NCI-H1105 treated with DMSO at 0.1 percent for 48 hours (cell line): ENCODE results near the gene CDSN.
"Not testable (repeated sequence)": the region's sequence is repeated elsewhere in the genome, so short reads cannot be mapped to it uniquely, and the experiment has no call there.

ENCODE experiments used
- DNase-seq: peaks from one replicate; lab custom pipeline; 2025; lab: John Stamatoyannopoulos, UW

Gene CDSN

GRCh38 chr6:31087494-31088089 is 32.7 kb downstream of the CDSN start:
- peak; percentile 66 for DNase-seq

DNA sequence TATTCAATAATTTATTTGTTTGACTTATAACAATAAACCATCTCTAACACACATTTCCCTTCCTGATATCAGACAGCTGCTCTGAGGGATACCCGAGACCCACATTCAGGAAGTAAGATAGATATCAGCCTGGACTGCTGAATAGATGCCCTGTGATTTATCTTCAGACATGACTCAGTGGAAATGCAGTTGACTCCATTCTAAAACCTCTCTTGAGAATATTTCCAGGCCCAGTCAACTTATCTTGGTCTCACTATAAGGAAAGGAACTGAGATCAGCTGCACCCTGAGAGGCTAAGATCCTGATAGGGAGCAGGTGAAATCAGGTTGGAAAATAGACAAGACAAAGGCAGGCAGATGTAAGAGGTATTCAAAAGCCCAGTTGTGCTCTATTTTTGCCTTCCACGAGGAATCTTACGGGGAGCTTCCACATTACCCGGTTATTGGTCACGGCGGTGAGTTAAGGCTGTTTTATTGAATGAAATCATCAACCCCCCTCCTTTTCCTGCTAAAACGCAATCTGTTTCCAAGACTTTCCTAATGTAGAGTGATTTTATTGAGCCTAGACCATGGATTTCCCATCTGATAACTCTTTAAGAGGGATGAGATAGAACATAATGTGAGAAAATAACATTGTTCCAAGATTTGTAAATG is 33.3 kb downstream of the CDSN start:
- no peak for DNase-seq

DNA sequence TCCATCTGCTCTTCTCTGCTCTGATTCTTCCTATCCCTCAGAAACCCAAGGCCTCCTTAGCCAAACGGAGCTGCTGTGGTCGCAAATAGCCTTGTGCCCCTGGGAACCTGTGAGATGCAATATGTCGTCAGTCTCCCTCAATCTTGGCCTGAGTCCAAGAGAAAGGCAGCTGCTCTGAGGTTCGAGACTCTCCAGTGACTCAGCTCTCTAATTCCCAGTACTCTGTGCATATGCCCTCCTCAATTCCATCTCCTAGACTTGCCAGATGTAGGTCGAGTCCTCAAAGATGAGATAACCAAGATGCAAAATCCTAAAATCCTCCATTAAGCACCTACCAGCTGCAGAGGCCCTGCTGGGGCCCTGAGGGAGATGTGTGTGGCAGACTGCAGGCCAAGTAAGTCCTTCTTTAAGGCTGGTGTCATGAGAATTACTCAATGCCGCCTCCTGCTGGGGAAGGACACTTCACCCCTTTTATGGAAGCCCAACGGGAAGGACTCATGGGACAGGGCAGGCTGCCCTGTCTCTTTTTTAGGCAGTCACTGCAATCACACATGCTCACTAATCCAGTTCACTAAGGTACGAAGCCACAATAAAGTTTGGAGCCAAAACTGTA is 36.4 kb downstream of the CDSN start:
- DNase-seq, result peak; percentile 34

- DNase-seq, result no peak
Observed at GRCh38 chr6:31081872-31082271, 38.4 kb downstream of the CDSN start.

GRCh38 chr6:31079656-31080261 is 40.5 kb downstream of the CDSN start:
- DNase-seq, result peak; percentile 76

DNA sequence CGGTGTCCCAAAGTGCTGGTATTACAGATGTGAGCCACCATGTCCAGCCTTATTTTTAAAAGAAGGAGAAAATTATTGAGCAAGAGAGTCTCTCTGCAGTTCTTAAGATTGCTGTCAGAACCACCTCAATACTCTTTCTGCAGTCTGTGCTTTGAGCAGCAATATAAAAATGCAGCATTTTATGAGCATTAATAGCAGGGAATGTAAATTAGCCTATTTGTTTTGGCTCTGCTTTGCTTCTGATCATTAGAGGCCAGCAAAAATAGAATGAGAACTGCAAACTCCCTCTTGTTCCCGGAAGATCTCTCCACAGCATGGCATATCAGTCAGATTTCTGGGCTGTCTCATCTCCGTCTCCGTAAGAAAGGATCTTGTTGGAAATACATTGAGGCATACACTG is 43.6 kb downstream of the CDSN start:
- no peak for DNase-seq

- DNase-seq, result no peak
Observed at GRCh38 chr6:31075528-31075927, 44.7 kb downstream of the CDSN start.

GRCh38 chr6:31074401-31074800 is 45.8 kb downstream of the CDSN start:
- DNase-seq, result no peak

DNA sequence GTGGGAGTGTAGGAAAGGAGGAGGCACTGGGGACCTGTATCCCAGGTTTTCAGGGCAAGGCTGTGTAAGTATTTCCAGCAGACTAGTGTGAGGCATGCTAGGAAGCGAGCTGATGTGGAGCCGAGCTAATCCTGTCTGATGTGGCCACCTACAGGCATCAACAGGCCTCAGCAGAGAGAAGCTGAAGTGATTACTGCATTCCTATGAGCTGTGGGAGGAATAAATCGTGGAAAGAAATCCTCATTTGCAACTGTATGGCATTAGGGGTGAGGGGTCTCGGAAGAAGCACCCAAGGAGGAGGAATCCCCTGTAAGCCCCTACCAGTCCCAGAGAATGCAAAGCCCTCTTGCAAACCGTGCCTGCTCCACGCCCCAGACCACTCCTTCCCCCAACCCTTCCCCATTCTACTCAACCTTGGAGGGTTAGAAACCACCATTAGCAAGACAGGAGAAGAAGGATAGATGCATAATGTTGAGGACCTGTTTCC is 49.5 kb downstream of the CDSN start:
- peak; percentile 10 for DNase-seq

DNA sequence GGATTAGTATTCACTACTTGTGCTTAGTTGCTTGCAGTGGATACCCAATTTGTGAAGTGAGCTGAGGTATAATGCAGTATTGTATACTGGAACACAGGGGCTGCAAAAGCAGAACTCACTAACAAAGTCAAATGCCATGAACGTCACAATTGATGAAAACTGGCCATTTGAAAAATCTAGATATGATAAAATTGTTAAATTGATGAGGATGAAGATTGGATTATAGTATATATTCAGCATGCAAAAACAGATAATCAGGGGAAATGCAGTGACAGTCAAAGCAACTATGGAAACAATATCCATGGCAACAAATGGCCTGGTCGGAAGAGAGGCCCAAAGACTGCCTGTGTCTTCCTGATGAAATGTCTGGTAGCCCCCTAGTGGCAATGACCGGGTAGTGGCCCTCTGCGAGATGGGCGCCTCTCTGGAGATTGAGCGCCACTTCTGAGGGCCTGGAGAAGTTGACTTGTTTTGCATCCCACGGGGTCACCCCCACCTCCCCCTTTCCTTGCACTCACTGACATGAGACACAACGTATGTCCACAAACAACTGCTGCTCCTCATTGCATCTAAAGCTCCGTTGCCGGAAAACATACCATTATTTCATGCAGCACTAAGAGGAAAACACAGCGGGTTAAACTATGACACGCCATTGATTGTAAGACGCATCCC is 51.4 kb downstream of the CDSN start:
- DNase-seq, result peak; percentile 87

DNA sequence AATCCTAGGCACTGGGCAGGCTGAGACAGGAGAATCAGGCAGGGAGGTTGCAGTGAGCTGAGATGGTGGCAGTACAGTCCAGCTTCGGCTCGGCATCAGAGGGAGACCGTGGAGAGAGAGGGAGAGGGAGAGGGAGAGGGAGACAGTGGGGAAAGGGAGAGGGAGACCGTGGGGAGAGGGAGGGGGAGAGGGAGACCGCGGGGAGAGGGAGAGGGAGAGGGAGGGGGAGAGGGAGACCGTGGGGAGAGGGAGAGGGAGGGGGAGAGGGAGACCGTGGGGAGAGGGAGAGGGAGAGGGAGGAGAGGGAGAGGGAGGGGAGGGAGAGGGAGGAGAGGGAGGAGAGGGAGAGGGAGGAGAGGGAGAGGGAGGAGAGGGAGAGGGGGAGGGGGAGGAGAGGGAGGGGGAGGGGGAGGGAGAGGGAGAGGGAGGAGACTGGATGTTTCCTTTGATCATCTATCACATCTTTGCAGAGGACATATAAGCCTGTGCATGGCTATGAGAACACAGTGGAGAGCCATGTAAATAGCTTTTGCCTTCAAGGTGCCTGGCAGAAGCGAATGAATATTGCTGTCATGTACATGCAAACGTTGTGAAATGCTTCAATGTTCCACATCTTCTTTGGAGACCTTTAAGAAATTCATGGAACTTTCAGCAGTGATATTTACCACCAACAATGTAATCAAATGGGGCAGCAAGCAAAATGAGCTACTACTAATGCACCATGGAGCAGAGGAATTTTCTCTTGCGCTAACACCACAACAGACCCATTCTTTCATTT is 52.2 kb downstream of the CDSN start:
- DNase-seq, result not testable (repeated sequence)

DNA sequence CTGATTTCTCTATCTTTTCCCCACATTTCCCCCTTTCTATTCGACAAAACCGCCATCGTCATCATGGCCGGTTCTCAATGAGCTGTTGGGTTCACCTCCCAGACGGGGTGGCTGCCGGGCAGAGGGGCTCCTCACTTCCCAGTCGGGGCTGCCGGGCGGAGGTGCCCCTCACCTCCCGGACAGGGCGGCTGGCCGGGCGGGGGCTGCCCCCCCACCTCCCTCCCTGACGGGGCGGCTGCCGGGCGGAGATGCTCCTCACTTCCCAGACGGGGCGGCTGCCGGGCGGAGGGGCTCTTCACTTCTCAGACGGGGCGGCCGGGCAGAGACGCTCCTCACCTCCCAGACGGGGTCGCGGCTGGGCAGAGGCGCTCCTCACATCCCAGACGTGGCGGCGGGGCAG is 53.2 kb downstream of the CDSN start:
- not testable (repeated sequence) for DNase-seq

DNA sequence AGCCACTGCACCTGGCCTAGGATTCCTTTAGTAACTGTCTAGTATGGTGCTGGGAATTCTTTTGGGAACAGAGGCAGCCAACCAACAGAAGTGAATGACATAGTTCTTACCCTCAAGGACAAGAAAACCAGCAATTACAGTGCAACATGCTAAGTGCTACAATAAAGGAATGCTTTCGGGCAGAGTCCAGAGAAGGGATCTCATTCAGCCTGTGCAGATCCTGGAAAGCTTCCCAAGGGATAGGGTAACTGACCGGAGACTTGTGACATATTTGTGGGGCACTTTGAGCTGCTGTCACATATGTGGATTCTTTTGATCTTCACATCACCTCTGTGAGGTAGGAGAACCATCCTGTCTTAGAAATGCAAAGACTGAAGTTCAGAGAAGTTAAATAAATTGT is 54.7 kb downstream of the CDSN start:
- no peak for DNase-seq
